ENCODE measurements around the gene RGL2.
"Not testable (repeated sequence)": the region's sequence is repeated elsewhere in the genome, so short reads cannot be mapped to it uniquely, and the experiment has no call there.

The RGL2 gene

GRCh38 chr6:33298773-33299236 lies at the start of gene RGL2:
Gene RGL2 (minus strand): TSS chr6:33298942. CDS start chr6:33298610, 332 bp downstream.
- ChIA-PET CTCF (interaction anchor here (0.8 to 2.7 kb wide), 15 partner anchors 10 to 108 kb away, joined by 3 to 15 read pairs (median 4); partner anchors contain the start of genes B3GALT4, RPS18, VPS52 and WDR46), POLR2A (interaction anchor here (0.7 to 3.3 kb wide), 6 partner anchors 10 to 27 kb away, joined by 3 to 17 read pairs (median 6); partner anchors contain the start of genes B3GALT4, PFDN6, RPS18 and VPS52)
- TF ChIP-seq CTCF (IDR thresholded peaks at IDR 0.05; ENCODE audit: control extremely low read depth, extremely low read depth, low read depth, missing control alignments) = no peak
- peak; percentile 67 for DNase-seq (ENCODE audit: extremely low spot score)

GRCh38 chr6:33347816-33348215 lies 49.1 kb upstream of the RGL2 start:
- DNase-seq (ENCODE audit: extremely low spot score) = no peak
- no peak for TF ChIP-seq CTCF (IDR thresholded peaks at IDR 0.05; ENCODE audit: control extremely low read depth, extremely low read depth, low read depth, missing control alignments)
- CTCF ChIA-PET = interaction anchor here (0.9 to 1.5 kb wide), 2 partner anchors 14 to 48 kb away, joined by 4 to 5 read pairs; no protein-coding TSS in a partner anchor
- POLR2A ChIA-PET = no interaction called here

GRCh38 chr6:33346972-33347371 lies 48.2 kb upstream of the RGL2 start:
- POLR2A ChIA-PET; DNase-seq (ENCODE audit: extremely low spot score): not testable (repeated sequence)
- CTCF ChIA-PET = interaction anchor here (1.5 to 3.5 kb wide), 3 partner anchors 11 to 69 kb away, joined by 5 to 19 read pairs (median 12); partner anchors contain the start of gene B3GALT4

GRCh38 chr6:33344701-33345697 lies 46.3 kb upstream of the RGL2 start:
- DNase-seq (ENCODE audit: extremely low spot score) = peak; percentile 72
- CTCF ChIA-PET = interaction anchor here (0.8 to 3.5 kb wide), 25 partner anchors 9 to 113 kb away, joined by 3 to 20 read pairs (median 3); partner anchors contain the start of genes B3GALT4, RGL2 and ZBTB22
- POLR2A ChIA-PET = no interaction called here
- peak; percentile 57 for TF ChIP-seq CTCF (IDR thresholded peaks at IDR 0.05; ENCODE audit: control extremely low read depth, extremely low read depth, low read depth, missing control alignments)

- ChIA-PET POLR2A (no interaction called here), CTCF (interaction anchor here (0.8 to 3.5 kb wide), 17 partner anchors 8 to 73 kb away, joined by 3 to 20 read pairs (median 3); partner anchors contain the start of genes B3GALT4 and ZBTB22)
- TF ChIP-seq CTCF (IDR thresholded peaks at IDR 0.05; ENCODE audit: control extremely low read depth, extremely low read depth, low read depth, missing control alignments) = no peak
- peak; percentile 55 for DNase-seq (ENCODE audit: extremely low spot score)
Observed at GRCh38 chr6:33343953-33344611, 45.3 kb upstream of the RGL2 start.

- CTCF ChIA-PET = interaction anchor here (0.9 to 3.5 kb wide), 6 partner anchors 8 to 64 kb away, joined by 3 to 20 read pairs (median 8); partner anchors contain the start of gene ZBTB22
- not testable (repeated sequence) for DNase-seq (ENCODE audit: extremely low spot score)
- POLR2A ChIA-PET = interaction anchor here (0.5 kb wide), 1 partner anchor 1146 kb away, joined by 5 read pairs; no protein-coding TSS in a partner anchor
Observed at GRCh38 chr6:33343606-33343952, 44.8 kb upstream of the RGL2 start.

- ChIA-PET CTCF (no interaction called here), POLR2A (no interaction called here)
- no peak for DNase-seq (ENCODE audit: extremely low spot score)
- no peak for TF ChIP-seq CTCF (IDR thresholded peaks at IDR 0.05; ENCODE audit: control extremely low read depth, extremely low read depth, low read depth, missing control alignments)
Observed at GRCh38 chr6:33339193-33339592, 40.5 kb upstream of the RGL2 start.

All from GM10248 (cell line).